ENCODE data around the gene GRIK1.

The GRIK1 gene

GRCh38 chr21:29953072-29953471 is 13.3 kb upstream of the GRIK1 start:
- no peak overlapping the region for H3K4me3 ChIP-seq (ENCODE audit: low read length, poor library complexity, severe bottlenecking)
- H2AFZ ChIP-seq (ENCODE audit: low read length): no peak overlapping the region
- H3K9me3 ChIP-seq (ENCODE audit: insufficient read depth, low read depth, low read length): peaks cover 5% of the 10 kb centered on the region; the same call in 1 of the 2 replicates
- H3K79me2 ChIP-seq (ENCODE audit: insufficient read depth, low read length): no peaks in the 10 kb centered on the region
- no peaks in the 10 kb centered on the region for H3K4me1 ChIP-seq (ENCODE audit: insufficient read depth, low read length, poor library complexity, severe bottlenecking)
- H3K9me2 ChIP-seq (replicated peaks; ENCODE audit: low read depth, low read length): no peaks in the 10 kb centered on the region
- H3K36me3 ChIP-seq (ENCODE audit: insufficient read depth, low read length): no peaks in the 10 kb centered on the region
- no peak overlapping the region for H3K4me2 ChIP-seq (ENCODE audit: low read depth, low read length, poor library complexity, severe bottlenecking)
- no peaks in the 10 kb centered on the region for H3F3A ChIP-seq (ENCODE audit: low read depth)
- H4K20me1 ChIP-seq (ENCODE audit: insufficient read depth, low read length, poor library complexity, severe bottlenecking): no peaks in the 10 kb centered on the region
- no peak for TF ChIP-seq EZH2phosphoT487 (IDR thresholded peaks at IDR 0.05; ENCODE audit: borderline replicate concordance)
- TF ChIP-seq, protein P1, sequence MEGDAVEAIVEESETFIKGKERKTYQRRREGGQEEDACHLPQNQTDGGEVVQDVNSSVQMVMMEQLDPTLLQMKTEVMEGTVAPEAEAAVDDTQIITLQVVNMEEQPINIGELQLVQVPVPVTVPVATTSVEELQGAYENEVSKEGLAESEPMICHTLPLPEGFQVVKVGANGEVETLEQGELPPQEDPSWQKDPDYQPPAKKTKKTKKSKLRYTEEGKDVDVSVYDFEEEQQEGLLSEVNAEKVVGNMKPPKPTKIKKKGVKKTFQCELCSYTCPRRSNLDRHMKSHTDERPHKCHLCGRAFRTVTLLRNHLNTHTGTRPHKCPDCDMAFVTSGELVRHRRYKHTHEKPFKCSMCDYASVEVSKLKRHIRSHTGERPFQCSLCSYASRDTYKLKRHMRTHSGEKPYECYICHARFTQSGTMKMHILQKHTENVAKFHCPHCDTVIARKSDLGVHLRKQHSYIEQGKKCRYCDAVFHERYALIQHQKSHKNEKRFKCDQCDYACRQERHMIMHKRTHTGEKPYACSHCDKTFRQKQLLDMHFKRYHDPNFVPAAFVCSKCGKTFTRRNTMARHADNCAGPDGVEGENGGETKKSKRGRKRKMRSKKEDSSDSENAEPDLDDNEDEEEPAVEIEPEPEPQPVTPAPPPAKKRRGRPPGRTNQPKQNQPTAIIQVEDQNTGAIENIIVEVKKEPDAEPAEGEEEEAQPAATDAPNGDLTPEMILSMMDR (conservative IDR thresholded peaks at IDR 0.05; ENCODE audit: low read length): no peak
- no peak overlapping the region for H3K9ac ChIP-seq (ENCODE audit: low read depth, low read length, poor library complexity, severe bottlenecking)
- no peaks in the 10 kb centered on the region for H3K27me3 ChIP-seq (ENCODE audit: insufficient read depth, low read length, poor library complexity, severe bottlenecking)

GRCh38 chr21:29951911-29952310 is 12.1 kb upstream of the GRIK1 start:
- no peaks in the 10 kb centered on the region for H3K79me2 ChIP-seq (ENCODE audit: insufficient read depth, low read length)
- no peak overlapping the region for H3K9ac ChIP-seq (ENCODE audit: low read depth, low read length, poor library complexity, severe bottlenecking)
- no peak overlapping the region for H3K4me2 ChIP-seq (ENCODE audit: low read depth, low read length, poor library complexity, severe bottlenecking)
- H3K27me3 ChIP-seq (ENCODE audit: insufficient read depth, low read length, poor library complexity, severe bottlenecking): no peaks in the 10 kb centered on the region
- H3K4me1 ChIP-seq (ENCODE audit: insufficient read depth, low read length, poor library complexity, severe bottlenecking): no peaks in the 10 kb centered on the region
- TF ChIP-seq, protein P1 (conservative IDR thresholded peaks at IDR 0.05; ENCODE audit: low read length): no peak
- TF ChIP-seq EZH2phosphoT487 (IDR thresholded peaks at IDR 0.05; ENCODE audit: borderline replicate concordance): no peak
- no peaks in the 10 kb centered on the region for H3K36me3 ChIP-seq (ENCODE audit: insufficient read depth, low read length)
- no peaks in the 10 kb centered on the region for H4K20me1 ChIP-seq (ENCODE audit: insufficient read depth, low read length, poor library complexity, severe bottlenecking)
- H2AFZ ChIP-seq (ENCODE audit: low read length): no peak overlapping the region
- H3K9me3 ChIP-seq (ENCODE audit: insufficient read depth, low read depth, low read length): no peaks in the 10 kb centered on the region
- no peaks in the 10 kb centered on the region for H3K9me2 ChIP-seq (replicated peaks; ENCODE audit: low read depth, low read length)
- H3F3A ChIP-seq (ENCODE audit: low read depth): no peaks in the 10 kb centered on the region
- H3K4me3 ChIP-seq (ENCODE audit: low read length, poor library complexity, severe bottlenecking): no peak overlapping the region

DNA sequence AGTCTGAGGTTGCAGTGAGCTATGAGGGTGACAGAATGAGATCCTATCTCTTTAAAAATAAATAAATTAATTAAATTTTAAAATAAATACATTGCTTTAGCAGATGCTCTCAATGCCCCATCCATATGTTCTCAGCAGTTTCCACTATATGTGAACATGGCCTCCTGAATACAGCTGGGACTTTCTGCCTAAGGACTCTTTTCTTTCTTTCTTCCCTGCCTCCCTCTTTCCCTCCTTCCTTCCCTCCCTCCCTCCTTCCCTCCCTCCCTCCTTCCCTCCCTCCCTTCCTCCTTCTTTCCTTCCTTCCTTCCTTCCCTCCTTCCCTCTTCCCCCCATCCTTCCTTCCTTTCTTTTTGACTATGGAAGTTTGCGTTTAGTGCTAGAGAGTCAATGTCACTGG is 10.2 kb upstream of the GRIK1 start:
- H3F3A ChIP-seq (ENCODE audit: low read depth): no peaks in the 10 kb centered on the region
- no peaks in the 10 kb centered on the region for H3K36me3 ChIP-seq (ENCODE audit: insufficient read depth, low read length)
- H3K9me2 ChIP-seq (replicated peaks; ENCODE audit: low read depth, low read length): no peaks in the 10 kb centered on the region
- no peaks in the 10 kb centered on the region for H3K27me3 ChIP-seq (ENCODE audit: insufficient read depth, low read length, poor library complexity, severe bottlenecking)
- H2AFZ ChIP-seq (ENCODE audit: low read length): no peak overlapping the region
- no peaks in the 10 kb centered on the region for H3K4me1 ChIP-seq (ENCODE audit: insufficient read depth, low read length, poor library complexity, severe bottlenecking)
- H3K79me2 ChIP-seq (ENCODE audit: insufficient read depth, low read length): no peaks in the 10 kb centered on the region
- no peak for TF ChIP-seq EZH2phosphoT487 (IDR thresholded peaks at IDR 0.05; ENCODE audit: borderline replicate concordance)
- TF ChIP-seq, protein P1 (conservative IDR thresholded peaks at IDR 0.05; ENCODE audit: low read length): no peak
- no peak overlapping the region for H3K4me2 ChIP-seq (ENCODE audit: low read depth, low read length, poor library complexity, severe bottlenecking)
- no peak overlapping the region for H3K9ac ChIP-seq (ENCODE audit: low read depth, low read length, poor library complexity, severe bottlenecking)
- H3K4me3 ChIP-seq (ENCODE audit: low read length, poor library complexity, severe bottlenecking): no peak overlapping the region
- no peaks in the 10 kb centered on the region for H4K20me1 ChIP-seq (ENCODE audit: insufficient read depth, low read length, poor library complexity, severe bottlenecking)
- no peaks in the 10 kb centered on the region for H3K9me3 ChIP-seq (ENCODE audit: insufficient read depth, low read depth, low read length)

All from Loucy (cell line).